Measurements from ENCODE around the gene SIGLEC11.
"Not testable (repeated sequence)": the region's sequence is repeated elsewhere in the genome, so short reads cannot be mapped to it uniquely, and the experiment has no call there.

SIGLEC11 gene

GRCh38 chr19:49950956-49951526 is 9.9 kb downstream of the SIGLEC11 start:
- Histone ChIP-seq H3K27me3 (ENCODE audit: control insufficient read depth, insufficient read depth, low read length) (no peaks in the 10 kb centered on the region; the same call in 1 of the 2 replicates), H3K4me3 (ENCODE audit: low read depth, low read length) (no peak overlapping the region), H3K9ac (ENCODE audit: low read length) (no peak overlapping the region), H3K27ac (ENCODE audit: low read depth, low read length) (no peak overlapping the region), H3K9me3 (ENCODE audit: control insufficient read depth, insufficient read depth, low read depth, low read length) (peaks cover 2% of the 10 kb centered on the region), H3K4me1 (ENCODE audit: control insufficient read depth, insufficient read depth, low read length) (peaks cover 11% of the 10 kb centered on the region), H3K36me3 (ENCODE audit: control insufficient read depth, insufficient read depth, low read length) (no peaks in the 10 kb centered on the region)

- no peak overlapping the region for H3K27ac ChIP-seq (ENCODE audit: low read depth, low read length)
- H3K4me1 ChIP-seq (ENCODE audit: control insufficient read depth, insufficient read depth, low read length), result peaks cover 11% of the 10 kb centered on the region
- H3K27me3 ChIP-seq (ENCODE audit: control insufficient read depth, insufficient read depth, low read length), result no peaks in the 10 kb centered on the region; the same call in 1 of the 2 replicates
- H3K36me3 ChIP-seq (ENCODE audit: control insufficient read depth, insufficient read depth, low read length), result no peaks in the 10 kb centered on the region
- H3K4me3 ChIP-seq (ENCODE audit: low read depth, low read length), result no peak overlapping the region
- H3K9me3 ChIP-seq (ENCODE audit: control insufficient read depth, insufficient read depth, low read depth, low read length), result peaks cover 2% of the 10 kb centered on the region
- H3K9ac ChIP-seq (ENCODE audit: low read length), result no peak overlapping the region
These were observed 10.4 kb downstream of the SIGLEC11 start for GRCh38 chr19:49950590-49950948.

- no peaks in the 10 kb centered on the region for H3K36me3 ChIP-seq (ENCODE audit: control insufficient read depth, insufficient read depth, low read length)
- H3K4me1 ChIP-seq (ENCODE audit: control insufficient read depth, insufficient read depth, low read length), result peaks cover 11% of the 10 kb centered on the region
- H3K4me3 ChIP-seq (ENCODE audit: low read depth, low read length), result no peak overlapping the region
These were observed 11.0 kb downstream of the SIGLEC11 start for GRCh38 chr19:49949742-49950589.

GRCh38 chr19:49946415-49946814 is 14.6 kb downstream of the SIGLEC11 start:
- Histone ChIP-seq H3K36me3 (ENCODE audit: control insufficient read depth, insufficient read depth, low read length) (no peaks in the 10 kb centered on the region), H3K27ac (ENCODE audit: low read depth, low read length) (no peak overlapping the region), H3K27me3 (ENCODE audit: control insufficient read depth, insufficient read depth, low read length) (no peaks in the 10 kb centered on the region; the same call in 1 of the 2 replicates), H3K4me1 (ENCODE audit: control insufficient read depth, insufficient read depth, low read length) (no peaks in the 10 kb centered on the region), H3K9me3 (ENCODE audit: control insufficient read depth, insufficient read depth, low read depth, low read length) (no peaks in the 10 kb centered on the region), H3K9ac (ENCODE audit: low read length) (no peak overlapping the region), H3K4me3 (ENCODE audit: low read depth, low read length) (no peak overlapping the region)

More at GRCh38 chr19:49949742-49950589, 11.0 kb downstream of the SIGLEC11 start:
- H3K27me3 ChIP-seq (ENCODE audit: control insufficient read depth, insufficient read depth, low read length), result no peaks in the 10 kb centered on the region; the same call in 1 of the 2 replicates
- H3K9ac ChIP-seq (ENCODE audit: low read length), result no peak overlapping the region
- H3K27ac ChIP-seq (ENCODE audit: low read depth, low read length), result no peak overlapping the region
- peaks cover 2% of the 10 kb centered on the region for H3K9me3 ChIP-seq (ENCODE audit: control insufficient read depth, insufficient read depth, low read depth, low read length)

GRCh38 chr19:49944567-49944966 is 16.4 kb downstream of the SIGLEC11 start:
- H3K9ac ChIP-seq (ENCODE audit: low read length); H3K36me3 ChIP-seq (ENCODE audit: control insufficient read depth, insufficient read depth, low read length); H3K9me3 ChIP-seq (ENCODE audit: control insufficient read depth, insufficient read depth, low read depth, low read length); H3K4me3 ChIP-seq (ENCODE audit: low read depth, low read length); H3K27ac ChIP-seq (ENCODE audit: low read depth, low read length); H3K27me3 ChIP-seq (ENCODE audit: control insufficient read depth, insufficient read depth, low read length); H3K4me1 ChIP-seq (ENCODE audit: control insufficient read depth, insufficient read depth, low read length): not testable (repeated sequence)

GRCh38 chr19:49940482-49940791 is 20.5 kb downstream of the SIGLEC11 start:
- H3K9me3 ChIP-seq (ENCODE audit: control insufficient read depth, insufficient read depth, low read depth, low read length), result no peaks in the 10 kb centered on the region
- H3K4me1 ChIP-seq (ENCODE audit: control insufficient read depth, insufficient read depth, low read length), result no peaks in the 10 kb centered on the region
- H3K27me3 ChIP-seq (ENCODE audit: control insufficient read depth, insufficient read depth, low read length), result no peaks in the 10 kb centered on the region; the same call in 1 of the 2 replicates
- H3K9ac ChIP-seq (ENCODE audit: low read length), result no peak overlapping the region
- no peaks in the 10 kb centered on the region for H3K36me3 ChIP-seq (ENCODE audit: control insufficient read depth, insufficient read depth, low read length)
- no peak overlapping the region for H3K27ac ChIP-seq (ENCODE audit: low read depth, low read length)
- no peak overlapping the region for H3K4me3 ChIP-seq (ENCODE audit: low read depth, low read length)

GRCh38 chr19:49939721-49940481 is 21.1 kb downstream of the SIGLEC11 start:
- Histone ChIP-seq H3K27ac (ENCODE audit: low read depth, low read length) (no peak overlapping the region), H3K9ac (ENCODE audit: low read length) (no peak overlapping the region), H3K36me3 (ENCODE audit: control insufficient read depth, insufficient read depth, low read length) (no peaks in the 10 kb centered on the region), H3K4me3 (ENCODE audit: low read depth, low read length) (no peak overlapping the region), H3K9me3 (ENCODE audit: control insufficient read depth, insufficient read depth, low read depth, low read length) (no peaks in the 10 kb centered on the region), H3K4me1 (ENCODE audit: control insufficient read depth, insufficient read depth, low read length) (no peaks in the 10 kb centered on the region), H3K27me3 (ENCODE audit: control insufficient read depth, insufficient read depth, low read length) (no peaks in the 10 kb centered on the region; the same call in 1 of the 2 replicates)

GRCh38 chr19:49938662-49939061 is 22.3 kb downstream of the SIGLEC11 start:
- no peaks in the 10 kb centered on the region; the same call in 1 of the 2 replicates for H3K27me3 ChIP-seq (ENCODE audit: control insufficient read depth, insufficient read depth, low read length)
- no peaks in the 10 kb centered on the region for H3K36me3 ChIP-seq (ENCODE audit: control insufficient read depth, insufficient read depth, low read length)
- H3K9ac ChIP-seq (ENCODE audit: low read length), result no peak overlapping the region
- H3K9me3 ChIP-seq (ENCODE audit: control insufficient read depth, insufficient read depth, low read depth, low read length), result no peaks in the 10 kb centered on the region
- no peak overlapping the region for H3K27ac ChIP-seq (ENCODE audit: low read depth, low read length)
- no peak overlapping the region for H3K4me3 ChIP-seq (ENCODE audit: low read depth, low read length)
- H3K4me1 ChIP-seq (ENCODE audit: control insufficient read depth, insufficient read depth, low read length), result no peaks in the 10 kb centered on the region

- H3K27me3 ChIP-seq (ENCODE audit: control insufficient read depth, insufficient read depth, low read length), result no peaks in the 10 kb centered on the region; the same call in 1 of the 2 replicates
- no peaks in the 10 kb centered on the region for H3K9me3 ChIP-seq (ENCODE audit: control insufficient read depth, insufficient read depth, low read depth, low read length)
- H3K4me3 ChIP-seq (ENCODE audit: low read depth, low read length), result peak overlapping the region; percentile 43
- H3K4me1 ChIP-seq (ENCODE audit: control insufficient read depth, insufficient read depth, low read length), result no peaks in the 10 kb centered on the region
- no peaks in the 10 kb centered on the region for H3K36me3 ChIP-seq (ENCODE audit: control insufficient read depth, insufficient read depth, low read length)
- H3K9ac ChIP-seq (ENCODE audit: low read length), result no peak overlapping the region
- no peak overlapping the region for H3K27ac ChIP-seq (ENCODE audit: low read depth, low read length)
These were observed 23.1 kb downstream of the SIGLEC11 start for GRCh38 chr19:49937750-49938381.

GRCh38 chr19:49936549-49936948 is 24.4 kb downstream of the SIGLEC11 start:
- Histone ChIP-seq H3K27me3 (ENCODE audit: control insufficient read depth, insufficient read depth, low read length) (no peaks in the 10 kb centered on the region; the same call in 1 of the 2 replicates), H3K4me3 (ENCODE audit: low read depth, low read length) (no peak overlapping the region), H3K4me1 (ENCODE audit: control insufficient read depth, insufficient read depth, low read length) (no peaks in the 10 kb centered on the region), H3K9me3 (ENCODE audit: control insufficient read depth, insufficient read depth, low read depth, low read length) (no peaks in the 10 kb centered on the region), H3K36me3 (ENCODE audit: control insufficient read depth, insufficient read depth, low read length) (no peaks in the 10 kb centered on the region), H3K9ac (ENCODE audit: low read length) (no peak overlapping the region), H3K27ac (ENCODE audit: low read depth, low read length) (no peak overlapping the region)

Measured in HUES6 (cell line).